SK-N-SH (cell line): ENCODE data around the gene ERLIN1. TPM values are rescaled to one million over a fixed set of nuclear protein-coding genes. Genes with fewer than 3 reads are reported as not detected.

ENCODE experiments used
- CTCF ChIA-PET: fragments of 300-600, 350-600 bp; formaldehyde crosslinking; extraction: SDS; loops from one replicate; lab custom pipeline; 2021; lab: Yijun Ruan, JAX
- POLR2A ChIA-PET: fragments of 350-600 bp; sonication (Branson Sonifier 250); formaldehyde crosslinking; extraction: SDS; loops from one replicate; lab custom pipeline; 2020; ENCODE audit warnings: antibody characterized with exemption, inconsistent platforms; lab: Yijun Ruan, JAX
- DNase-seq: peaks from one replicate; pipeline ENCODE4 v3.0.0; 2012
- H2AFZ ChIP-seq: fragments of 200-600 bp; sonication (generic); 2 replicates; pipeline ENCODE4 v1.8.1; 2016; ENCODE audit warnings: antibody characterized with exemption, mild to moderate bottlenecking, low read depth
- H3F3A ChIP-seq: fragments of 200-600 bp; sonication (generic); replicated peaks from 2 replicates; pipeline ENCODE3; 2016; ENCODE audit warnings: antibody characterized with exemption, mild to moderate bottlenecking; ENCODE audit not compliant: insufficient read depth
- H3K27ac ChIP-seq, 2 experiments: fragments of 200-500 bp in 1 of 2; fragments of 200-600 bp in 1 of 2; sonication (Bioruptor generic) in 1 of 2; sonication (generic), shearing (Covaris generic) in 1 of 2; 2 replicates each; pipeline versions ENCODE4 v1.5.1 to v1.6.1; 2014 to 2016; ENCODE audit warnings: low read depth in 2 of 2, inconsistent platforms in 1 of 2, low read length in 1 of 2, mild to moderate bottlenecking in 1 of 2, mixed read lengths in 1 of 2
- H3K27me3 ChIP-seq: fragments of 200-600 bp; sonication (generic), shearing (Covaris generic); 2 replicates; pipeline ENCODE4 v1.6.1; 2016; ENCODE audit warnings: mixed run types; ENCODE audit not compliant: insufficient read depth
- H3K36me3 ChIP-seq, 2 experiments: fragments of 200-500 bp in 1 of 2; fragments of 200-600 bp in 1 of 2; sonication (Bioruptor generic) in 1 of 2; sonication (generic) in 1 of 2; replicated peaks in 1 of 2; 2 replicates each; pipeline versions ENCODE3 to v1.5.1; 2014 to 2016; ENCODE audit warnings: low read length in 1 of 2, mild to moderate bottlenecking in 1 of 2; ENCODE audit not compliant: insufficient read depth in 2 of 2, control insufficient read depth in 1 of 2
- H3K4me1 ChIP-seq, 2 experiments: fragments of 200-500 bp in 1 of 2; fragments of 200-600 bp in 1 of 2; sonication (Bioruptor generic) in 1 of 2; sonication (generic), shearing (Covaris generic) in 1 of 2; 2 replicates each; pipeline versions ENCODE4 v1.5.1 to v1.6.1; 2014 to 2016; ENCODE audit warnings: low read depth in 1 of 2, low read length in 1 of 2, mixed run types in 1 of 2; ENCODE audit not compliant: insufficient read depth in 2 of 2, control insufficient read depth in 1 of 2
- H3K4me2 ChIP-seq: fragments of 200-600 bp; sonication (generic), shearing (Covaris generic); 2 replicates; pipeline ENCODE4 v1.6.1; 2017; ENCODE audit warnings: mixed run types
- H3K4me3 ChIP-seq, 2 experiments: fragments of 200-500 bp in 1 of 2; fragments of 200-600 bp in 1 of 2; sonication (Bioruptor generic) in 1 of 2; sonication (generic), shearing (Covaris generic) in 1 of 2; 2 replicates each; pipeline versions ENCODE4 v1.5.1 to v1.8.1; 2014 to 2016; ENCODE audit warnings: low read depth in 2 of 2, inconsistent platforms in 1 of 2, low read length in 1 of 2, mild to moderate bottlenecking in 1 of 2, mixed read lengths in 1 of 2, moderate library complexity in 1 of 2
- H3K79me2 ChIP-seq: fragments of 200-600 bp; sonication (generic); 2 replicates; pipeline ENCODE4 v1.8.1; 2017; ENCODE audit warnings: mild to moderate bottlenecking; ENCODE audit not compliant: insufficient read depth
- H3K9ac ChIP-seq: fragments of 200-600 bp; sonication (generic); 2 replicates; pipeline ENCODE4 v1.6.1; 2017; ENCODE audit warnings: mixed run types
- H3K9me2 ChIP-seq: fragments of 200-600 bp; sonication (generic); 2 replicates; pipeline ENCODE4 v1.6.1; 2017; ENCODE audit warnings: mixed run types
- H3K9me3 ChIP-seq: fragments of 200-600 bp; sonication (generic); 2 replicates; pipeline ENCODE4 v1.6.1; 2017; ENCODE audit warnings: mixed run types, mild to moderate bottlenecking, moderate library complexity
- H4K20me1 ChIP-seq: fragments of 200-600 bp; sonication (generic); 2 replicates; pipeline ENCODE4 v1.6.1; 2017; ENCODE audit warnings: mild to moderate bottlenecking, mixed run types; ENCODE audit not compliant: insufficient read depth
- CHD2 ChIP-seq: fragments of 150-350 bp; IDR thresholded peaks from 2 replicates; pipeline ENCODE4 v1.6.1; 2018; ENCODE audit warnings: low read length; ENCODE audit not compliant: partially characterized antibody
- ELF1 ChIP-seq: IDR thresholded peaks from 2 replicates; pipeline ENCODE4 v1.4.0; 2012
- EP300 ChIP-seq, 2 experiments: IDR thresholded peaks; 2 replicates each; pipeline versions ENCODE4 v1.4.0 to v1.6.1; 2012; ENCODE audit warnings: borderline replicate concordance in 1 of 2, low read depth in 1 of 2, low read length in 1 of 2
- EZH2phosphoT487 ChIP-seq: fragments of 200-600 bp; sonication (generic); IDR thresholded peaks from 2 replicates; pipeline ENCODE4 v1.6.1; 2017; ENCODE audit warnings: low read depth, mixed run types, mild to moderate bottlenecking, antibody characterized with exemption, moderate library complexity, borderline replicate concordance
- FOXM1 ChIP-seq: IDR thresholded peaks from 2 replicates; pipeline ENCODE4 v1.4.0; 2012; ENCODE audit warnings: low read depth, mild to moderate bottlenecking
- GABPA ChIP-seq: IDR thresholded peaks from 2 replicates; pipeline ENCODE4 v1.4.0; 2012; ENCODE audit warnings: low read depth, mild to moderate bottlenecking
- GATA2 ChIP-seq: sonication (generic); formaldehyde crosslinking; IDR thresholded peaks from 2 replicates; pipeline ENCODE4 v1.5.0; 2020; ENCODE audit warnings: mild to moderate bottlenecking, missing genetic modification reagents
- MXI1 ChIP-seq: IDR thresholded peaks from 2 replicates; pipeline ENCODE4 v1.6.1; 2012; ENCODE audit warnings: mild to moderate bottlenecking, low read depth, low read length, improper control_type of control experiment
- NFIC ChIP-seq: IDR thresholded peaks from 2 replicates; pipeline ENCODE4 v1.4.0; 2012; ENCODE audit warnings: borderline replicate concordance
- NRF1 ChIP-seq: IDR thresholded peaks from 2 replicates; pipeline ENCODE4 v1.6.1; 2012; ENCODE audit warnings: low read depth, mild to moderate bottlenecking, low read length
- POLR2AphosphoS5 ChIP-seq: IDR thresholded peaks from 2 replicates; pipeline ENCODE4 v1.6.1; 2012; ENCODE audit warnings: low read depth, low read length
- RAD21 ChIP-seq: IDR thresholded peaks from 2 replicates; pipeline ENCODE4 v1.6.1; 2012; ENCODE audit warnings: mild to moderate bottlenecking, low read length
- SMC3 ChIP-seq: IDR thresholded peaks from 2 replicates; pipeline ENCODE4 v1.6.1; 2012; ENCODE audit warnings: low read depth, low read length, improper control_type of control experiment
- TAF1 ChIP-seq: IDR thresholded peaks from 2 replicates; pipeline ENCODE4 v1.6.1; 2012; ENCODE audit warnings: low read depth, mild to moderate bottlenecking, low read length, moderate library complexity, borderline replicate concordance
- TCF12 ChIP-seq: IDR thresholded peaks from 2 replicates; pipeline ENCODE4 v1.4.0; 2012
- TEAD4 ChIP-seq: IDR thresholded peaks from 2 replicates; pipeline ENCODE4 v1.4.0; 2012; ENCODE audit warnings: mild to moderate bottlenecking, borderline replicate concordance; ENCODE audit not compliant: insufficient read depth
- YY1 ChIP-seq: IDR thresholded peaks from 2 replicates; pipeline ENCODE4 v1.4.0; 2012; ENCODE audit warnings: low read depth, mild to moderate bottlenecking
- WGBS: methylation state at CpG from one replicate; pipeline ENCODE4 v1.1.6; 2017; ENCODE audit warnings: low lambda C conversion rate; 5-methylcytosine and 5-hydroxymethylcytosine counted together
- polyA plus RNA-seq, 3 experiments: library from polyadenylated mRNA; depleted of rRNA; stranded (reverse); fragments of >200 nt; gene quantifications; 2 replicates each; pipeline ENCODE4 v1.2.3, GENCODE V29; 2012
- TF ChIP-seq, protein P1 (sequence below): IDR thresholded peaks from 2 replicates; pipeline ENCODE4 v1.6.1; 2012; ENCODE audit warnings: mild to moderate bottlenecking, low read depth, low read length, moderate library complexity
- TF ChIP-seq, protein P2 (sequence below): IDR thresholded peaks from 2 replicates; pipeline ENCODE4 v1.4.0; 2012; ENCODE audit warnings: low read depth
- TF ChIP-seq, protein P3 (sequence below): fragments of 200-600 bp; sonication (generic); IDR thresholded peaks from 2 replicates; pipeline ENCODE4 v1.6.1; 2017; ENCODE audit warnings: antibody characterized with exemption, mild to moderate bottlenecking, moderate library complexity

Gene ERLIN1
- polyA plus RNA-seq, 1 of the 3 experiments (the other 2 are of a cell fraction) = 43.8 TPM

DNA sequence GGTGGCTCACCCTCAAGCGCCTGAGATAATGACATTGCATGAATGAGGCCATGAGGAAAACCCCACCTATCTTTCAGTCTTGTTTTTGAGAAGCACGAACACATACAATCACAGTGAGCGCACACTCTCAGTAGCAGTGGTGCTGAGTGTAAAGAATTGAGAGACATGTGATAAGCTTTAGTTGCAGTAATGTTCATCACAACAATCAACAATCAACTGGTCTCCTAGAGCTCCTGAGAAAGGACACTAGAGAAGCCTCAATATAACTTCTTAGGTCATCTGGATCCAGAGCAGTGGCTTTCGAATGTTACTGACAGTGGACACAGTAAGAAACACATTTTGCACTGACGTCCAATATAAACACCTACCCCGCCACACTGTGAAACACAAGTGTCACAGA lies 12.8 kb downstream of the ERLIN1 start:
- no peak for DNase-seq
- H3K9ac ChIP-seq = no peak overlapping the region
- no peak overlapping the region; a peak in 1 of 4 replicates for H3K4me3 ChIP-seq
- no peaks in the 10 kb centered on the region for H3K9me2 ChIP-seq
- no peaks in the 10 kb centered on the region for H3K4me1 ChIP-seq
- no peak overlapping the region for H2AFZ ChIP-seq
- peaks cover 7% of the 10 kb centered on the region for H3F3A ChIP-seq
- ChIA-PET POLR2A (no interaction called here), CTCF (interaction anchor here (1.9 kb wide), 2 partner anchors 12 to 31 kb away, joined by 4 to 6 read pairs; partner anchors contain the start of gene ERLIN1)
- H3K4me2 ChIP-seq = no peak overlapping the region
- H3K27ac ChIP-seq = no peak overlapping the region
- whole genome bisulfite sequencing = over 99% methylated on average over 6 of the region's 6 CpGs
- H3K9me3 ChIP-seq = peaks cover 10% of the 10 kb centered on the region; the same call in 1 of the 2 replicates
- H3K27me3 ChIP-seq = no peaks in the 10 kb centered on the region
- peaks cover 20% of the 10 kb centered on the region; the same call in 1 of the 2 replicates for H3K79me2 ChIP-seq
- no peaks in the 10 kb centered on the region for H4K20me1 ChIP-seq
- TF ChIP-seq RAD21 (no peak), GATA2 (CRISPR knock-in tag) (no peak), TEAD4 (no peak), NFIC (no peak), CHD2 (no peak), SMC3 (no peak), TAF1 (no peak), EP300 (IDR thresholded peaks at IDR 0.05; ENCODE audit: borderline replicate concordance in 1 of 2, low read depth in 1 of 2, low read length in 1 of 2) (no peak), EZH2phosphoT487 (no peak), MXI1 (no peak), FOXM1 (no peak), YY1 (no peak), ELF1 (no peak), GABPA (no peak), TCF12 (no peak), POLR2AphosphoS5 (no peak), NRF1 (no peak)
- TF ChIP-seq, protein P1, sequence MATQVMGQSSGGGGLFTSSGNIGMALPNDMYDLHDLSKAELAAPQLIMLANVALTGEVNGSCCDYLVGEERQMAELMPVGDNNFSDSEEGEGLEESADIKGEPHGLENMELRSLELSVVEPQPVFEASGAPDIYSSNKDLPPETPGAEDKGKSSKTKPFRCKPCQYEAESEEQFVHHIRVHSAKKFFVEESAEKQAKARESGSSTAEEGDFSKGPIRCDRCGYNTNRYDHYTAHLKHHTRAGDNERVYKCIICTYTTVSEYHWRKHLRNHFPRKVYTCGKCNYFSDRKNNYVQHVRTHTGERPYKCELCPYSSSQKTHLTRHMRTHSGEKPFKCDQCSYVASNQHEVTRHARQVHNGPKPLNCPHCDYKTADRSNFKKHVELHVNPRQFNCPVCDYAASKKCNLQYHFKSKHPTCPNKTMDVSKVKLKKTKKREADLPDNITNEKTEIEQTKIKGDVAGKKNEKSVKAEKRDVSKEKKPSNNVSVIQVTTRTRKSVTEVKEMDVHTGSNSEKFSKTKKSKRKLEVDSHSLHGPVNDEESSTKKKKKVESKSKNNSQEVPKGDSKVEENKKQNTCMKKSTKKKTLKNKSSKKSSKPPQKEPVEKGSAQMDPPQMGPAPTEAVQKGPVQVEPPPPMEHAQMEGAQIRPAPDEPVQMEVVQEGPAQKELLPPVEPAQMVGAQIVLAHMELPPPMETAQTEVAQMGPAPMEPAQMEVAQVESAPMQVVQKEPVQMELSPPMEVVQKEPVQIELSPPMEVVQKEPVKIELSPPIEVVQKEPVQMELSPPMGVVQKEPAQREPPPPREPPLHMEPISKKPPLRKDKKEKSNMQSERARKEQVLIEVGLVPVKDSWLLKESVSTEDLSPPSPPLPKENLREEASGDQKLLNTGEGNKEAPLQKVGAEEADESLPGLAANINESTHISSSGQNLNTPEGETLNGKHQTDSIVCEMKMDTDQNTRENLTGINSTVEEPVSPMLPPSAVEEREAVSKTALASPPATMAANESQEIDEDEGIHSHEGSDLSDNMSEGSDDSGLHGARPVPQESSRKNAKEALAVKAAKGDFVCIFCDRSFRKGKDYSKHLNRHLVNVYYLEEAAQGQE = no peak
- TF ChIP-seq, protein P2, sequence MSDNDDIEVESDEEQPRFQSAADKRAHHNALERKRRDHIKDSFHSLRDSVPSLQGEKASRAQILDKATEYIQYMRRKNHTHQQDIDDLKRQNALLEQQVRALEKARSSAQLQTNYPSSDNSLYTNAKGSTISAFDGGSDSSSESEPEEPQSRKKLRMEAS = no peak
- TF ChIP-seq, protein P3, sequence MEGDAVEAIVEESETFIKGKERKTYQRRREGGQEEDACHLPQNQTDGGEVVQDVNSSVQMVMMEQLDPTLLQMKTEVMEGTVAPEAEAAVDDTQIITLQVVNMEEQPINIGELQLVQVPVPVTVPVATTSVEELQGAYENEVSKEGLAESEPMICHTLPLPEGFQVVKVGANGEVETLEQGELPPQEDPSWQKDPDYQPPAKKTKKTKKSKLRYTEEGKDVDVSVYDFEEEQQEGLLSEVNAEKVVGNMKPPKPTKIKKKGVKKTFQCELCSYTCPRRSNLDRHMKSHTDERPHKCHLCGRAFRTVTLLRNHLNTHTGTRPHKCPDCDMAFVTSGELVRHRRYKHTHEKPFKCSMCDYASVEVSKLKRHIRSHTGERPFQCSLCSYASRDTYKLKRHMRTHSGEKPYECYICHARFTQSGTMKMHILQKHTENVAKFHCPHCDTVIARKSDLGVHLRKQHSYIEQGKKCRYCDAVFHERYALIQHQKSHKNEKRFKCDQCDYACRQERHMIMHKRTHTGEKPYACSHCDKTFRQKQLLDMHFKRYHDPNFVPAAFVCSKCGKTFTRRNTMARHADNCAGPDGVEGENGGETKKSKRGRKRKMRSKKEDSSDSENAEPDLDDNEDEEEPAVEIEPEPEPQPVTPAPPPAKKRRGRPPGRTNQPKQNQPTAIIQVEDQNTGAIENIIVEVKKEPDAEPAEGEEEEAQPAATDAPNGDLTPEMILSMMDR = no peak
- H3K36me3 ChIP-seq = peaks cover 64 to 88% of the 10 kb centered on the region in 2 experiments
